Left renal pelvis (tissue), 4 donors: Measurements from ENCODE around the gene YWHAH. TPM values are rescaled to one million over a fixed set of nuclear protein-coding genes. Genes with fewer than 3 reads are reported as not detected.

Experiments
- DNase-seq, 4 donors: peaks; one replicate each; pipeline ENCODE4 v3.0.0-alpha.2; 2013; ENCODE audit warnings: low read depth in 4 of 4, low spot score in 3 of 4
- polyA plus RNA-seq, 4 donors: library from polyadenylated mRNA; unstranded; fragments of 120-200 nt; gene quantifications; one replicate each; pipeline ENCODE4 v1.2.1, GENCODE V29; 2013; ENCODE audit not compliant: insufficient read length in 4 of 4

YWHAH gene
- polyA plus RNA-seq, 4 donors: 109 to 155 (median 133) TPM

DNA sequence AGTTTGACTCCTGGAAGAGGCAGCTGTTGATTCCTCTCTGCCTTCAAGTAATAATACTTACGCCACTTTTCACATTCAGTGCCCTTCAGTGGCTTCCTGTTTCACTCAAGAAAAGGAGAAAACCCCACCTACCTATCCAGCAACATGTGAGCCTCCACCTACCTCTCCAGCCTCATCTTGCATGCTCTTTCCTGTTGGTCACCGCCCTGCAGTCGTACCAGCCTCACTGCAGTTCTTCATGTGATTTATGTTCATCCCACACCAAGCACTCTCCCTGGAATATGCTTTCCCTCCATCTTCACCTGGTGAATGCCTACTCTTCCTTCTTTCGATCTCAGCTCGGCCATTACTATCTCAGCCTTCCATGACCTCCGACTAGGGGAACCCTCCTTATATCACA, 21.8 kb upstream of the YWHAH start:
- no peak for DNase-seq

GRCh38 chr22:31923136-31923535, 21.2 kb upstream of the YWHAH start:
- no peak for DNase-seq

DNA sequence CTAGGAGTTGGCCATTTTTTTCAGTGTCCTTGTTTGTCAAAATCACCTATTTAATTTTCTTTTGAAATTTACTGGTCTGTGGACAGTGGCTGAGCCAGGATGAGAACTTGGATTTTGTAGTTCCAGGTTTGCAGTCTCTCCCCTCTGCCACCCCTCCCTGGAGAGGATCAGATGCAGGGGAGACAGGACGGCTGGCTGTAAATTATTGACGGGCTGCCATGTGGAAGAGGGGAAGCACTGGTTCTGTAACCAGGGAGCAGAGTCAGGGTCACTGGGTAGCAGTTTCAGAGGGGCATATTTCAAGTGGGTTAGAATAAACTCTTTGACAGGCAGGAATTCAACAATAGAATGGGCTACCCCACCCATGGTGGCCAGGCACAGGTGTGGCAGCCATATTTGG, 20.6 kb upstream of the YWHAH start:
- DNase-seq: no peak

DNA sequence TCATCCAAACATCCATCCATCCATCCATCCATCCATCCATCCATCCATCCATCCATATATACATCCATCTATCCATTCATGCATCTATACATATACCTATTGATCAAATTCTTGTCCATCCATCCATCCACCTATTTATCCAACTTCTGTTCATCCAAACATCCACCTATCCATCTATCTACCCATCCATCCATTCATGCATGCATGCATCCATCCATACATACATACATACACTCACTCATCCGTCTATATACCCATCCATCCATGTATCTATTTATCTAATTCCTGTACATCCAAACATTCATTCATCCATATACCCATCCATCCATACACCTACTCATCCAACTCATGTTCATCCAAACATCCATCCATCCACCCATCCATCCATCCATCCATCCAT, 19.3 kb upstream of the YWHAH start:
- DNase-seq: no peak

GRCh38 chr22:31926024-31926423, 18.3 kb upstream of the YWHAH start:
- DNase-seq: no peak

DNA sequence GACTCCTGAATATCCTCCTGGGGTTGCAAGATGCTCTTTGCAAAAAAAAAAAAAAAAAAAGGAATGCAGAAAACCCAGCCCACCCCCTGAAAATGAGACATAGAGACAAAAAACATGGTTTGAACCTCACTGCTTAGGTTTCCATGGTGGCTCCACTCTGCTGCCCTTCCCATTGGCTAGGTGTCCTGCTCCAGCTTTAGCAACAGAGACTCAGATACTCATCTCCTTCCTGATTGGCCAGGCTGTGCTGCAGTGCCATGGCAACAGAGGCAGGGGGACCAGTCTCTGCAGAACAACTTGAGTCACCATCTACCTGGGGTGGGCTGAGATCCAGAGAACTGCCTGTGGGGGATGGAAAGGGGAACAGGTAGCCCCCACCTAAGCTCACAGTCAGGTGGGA, 17.4 kb upstream of the YWHAH start:
- no peak for DNase-seq

DNA sequence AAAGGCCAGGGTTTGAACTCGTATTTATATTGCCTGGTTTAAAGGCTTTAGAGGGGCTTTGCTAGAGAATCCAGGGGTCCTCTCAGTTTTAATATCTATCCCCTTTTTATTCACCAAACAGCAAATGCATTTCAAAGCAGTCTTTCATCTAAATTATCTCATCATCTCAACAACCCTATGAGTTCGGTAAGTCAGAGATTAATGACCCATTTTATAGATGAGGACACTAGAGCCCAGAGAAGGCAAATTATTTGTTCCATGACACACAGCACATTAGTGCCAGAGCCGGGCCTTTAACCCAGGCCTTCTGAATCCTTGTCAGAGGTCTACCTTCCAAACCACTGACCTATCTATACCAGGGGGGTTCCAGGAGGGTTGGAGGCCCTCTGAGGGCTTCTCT, 16.8 kb upstream of the YWHAH start:
- no peak for DNase-seq

GRCh38 chr22:31929167-31929930, 15.0 kb upstream of the YWHAH start:
- peak in 1 of 4 donors; percentile 56 for DNase-seq

GRCh38 chr22:31932863-31933262, 11.5 kb upstream of the YWHAH start:
- DNase-seq: no peak

DNA sequence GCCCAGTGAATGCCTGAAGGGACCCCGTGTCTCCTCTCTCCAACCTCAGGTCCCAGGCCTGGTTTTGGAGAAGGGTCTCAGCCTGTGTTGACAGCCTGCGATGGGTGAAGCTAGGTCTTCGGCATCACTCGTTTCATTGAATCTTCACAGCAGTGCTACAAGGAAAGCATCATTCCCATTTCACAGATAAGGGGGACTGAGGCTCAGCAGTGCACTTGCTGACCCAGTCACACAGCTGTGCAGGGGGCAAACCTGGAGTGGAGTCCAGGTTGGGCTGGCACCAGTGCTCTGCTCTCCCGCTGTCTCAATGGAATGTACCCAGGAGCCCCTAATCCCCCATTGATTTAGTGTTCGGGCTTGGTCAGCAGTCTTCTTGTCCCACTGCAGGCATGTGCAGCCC, 10.9 kb upstream of the YWHAH start:
- DNase-seq: no peak

GRCh38 chr22:31933816-31934482, 10.4 kb upstream of the YWHAH start:
- no peak for DNase-seq

- DNase-seq: no peak
These were observed 8.2 kb upstream of the YWHAH start for GRCh38 chr22:31935961-31936635.

DNA sequence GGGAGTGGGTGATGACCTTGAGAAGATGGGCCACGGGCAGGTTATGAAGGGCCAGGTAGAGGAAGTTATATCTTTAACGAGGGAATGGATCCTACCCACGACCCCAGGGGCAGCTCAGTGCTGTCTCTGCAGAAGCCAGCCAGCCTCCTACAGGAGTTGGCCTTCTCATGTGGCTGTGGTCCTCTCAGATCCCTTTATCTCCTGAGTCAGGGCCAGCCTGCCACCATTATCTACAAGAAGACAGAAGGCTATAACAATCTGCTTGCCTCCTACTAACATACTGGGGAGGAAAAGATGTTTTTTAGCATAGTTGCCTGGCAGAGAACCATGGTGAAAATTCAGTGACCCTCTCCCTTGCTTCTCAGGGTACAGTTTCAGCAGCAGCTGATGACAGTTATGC, 7.0 kb upstream of the YWHAH start:
- DNase-seq: no peak

- no peak for DNase-seq
These were observed 6.0 kb upstream of the YWHAH start for GRCh38 chr22:31938296-31938695.

DNA sequence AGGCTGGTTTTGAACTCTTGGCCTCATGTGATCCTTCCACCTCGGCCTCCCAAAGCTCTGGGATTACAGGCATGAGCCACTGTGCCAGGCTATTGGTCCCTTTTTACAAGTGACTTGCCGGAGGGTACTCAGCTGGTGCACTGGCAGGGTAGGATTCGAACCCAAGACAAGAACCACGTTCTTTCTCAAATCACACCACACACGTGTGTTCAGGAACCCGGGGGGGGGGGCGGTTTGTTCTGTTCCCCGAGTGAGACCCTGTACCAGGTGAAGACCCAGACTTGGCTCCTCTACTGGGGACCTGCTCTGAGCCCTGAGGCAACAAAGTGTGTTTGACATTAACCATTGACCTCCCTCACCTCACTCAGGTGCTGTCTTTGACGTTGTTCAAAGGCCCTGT, 3.8 kb upstream of the YWHAH start:
- no peak for DNase-seq

DNA sequence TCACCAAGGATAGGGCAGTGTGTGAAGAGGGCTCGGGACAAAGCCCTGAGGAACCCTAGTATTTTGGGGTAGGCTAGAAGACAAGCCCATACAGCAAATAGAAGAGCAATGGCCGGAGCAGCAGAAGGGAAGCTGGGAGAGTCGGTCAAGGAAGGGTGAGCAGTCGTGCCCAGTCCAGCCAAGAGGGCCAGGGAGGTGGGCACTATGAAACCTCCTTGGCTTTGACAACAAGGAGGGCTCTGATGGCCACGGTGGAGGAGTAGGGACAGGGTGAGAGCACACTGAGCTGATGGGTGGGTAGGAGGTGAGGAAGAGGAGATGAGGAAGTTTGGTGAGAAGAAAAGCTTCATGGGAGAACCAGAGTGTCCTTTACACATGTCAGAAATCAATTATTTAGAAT, 2.2 kb upstream of the YWHAH start:
- DNase-seq: no peak

DNA sequence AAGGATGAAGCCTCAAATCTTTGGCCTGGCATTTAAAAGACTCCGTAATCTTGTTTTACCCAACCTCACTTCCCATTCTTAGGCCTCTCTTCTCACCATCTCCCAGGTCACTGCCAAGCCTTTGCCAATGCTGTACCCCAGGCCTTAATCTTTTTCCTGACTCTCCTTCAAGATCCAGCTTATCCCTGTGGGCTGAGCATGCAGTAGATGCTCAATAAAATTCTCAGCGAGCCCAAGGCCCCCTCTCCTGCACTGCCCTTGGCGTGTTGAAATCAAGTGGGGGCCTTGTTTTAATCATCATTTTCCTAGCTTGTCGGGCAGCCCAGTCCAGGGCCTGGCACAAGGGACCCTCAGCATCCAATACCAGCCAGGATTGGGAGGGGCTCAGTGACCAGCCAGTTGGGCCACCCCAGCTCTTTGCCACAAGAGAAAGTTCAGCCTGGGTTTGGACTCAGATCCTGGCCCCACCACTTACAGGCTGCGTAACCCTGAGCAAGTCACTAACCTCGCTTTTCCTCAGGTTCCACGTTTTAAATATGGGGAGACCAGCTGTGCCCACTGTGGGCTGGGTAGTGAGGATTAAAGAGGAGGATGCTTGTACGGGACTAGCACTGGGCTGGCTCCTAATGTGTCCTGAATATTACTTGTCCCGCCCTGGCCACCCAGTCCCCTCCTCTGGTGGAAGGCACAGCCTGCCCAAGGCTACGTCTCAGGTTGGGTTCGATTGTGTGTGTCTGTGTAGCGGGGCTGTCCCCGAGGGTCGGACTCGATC, 943 bp upstream of the YWHAH start:
- no peak for DNase-seq

DNA sequence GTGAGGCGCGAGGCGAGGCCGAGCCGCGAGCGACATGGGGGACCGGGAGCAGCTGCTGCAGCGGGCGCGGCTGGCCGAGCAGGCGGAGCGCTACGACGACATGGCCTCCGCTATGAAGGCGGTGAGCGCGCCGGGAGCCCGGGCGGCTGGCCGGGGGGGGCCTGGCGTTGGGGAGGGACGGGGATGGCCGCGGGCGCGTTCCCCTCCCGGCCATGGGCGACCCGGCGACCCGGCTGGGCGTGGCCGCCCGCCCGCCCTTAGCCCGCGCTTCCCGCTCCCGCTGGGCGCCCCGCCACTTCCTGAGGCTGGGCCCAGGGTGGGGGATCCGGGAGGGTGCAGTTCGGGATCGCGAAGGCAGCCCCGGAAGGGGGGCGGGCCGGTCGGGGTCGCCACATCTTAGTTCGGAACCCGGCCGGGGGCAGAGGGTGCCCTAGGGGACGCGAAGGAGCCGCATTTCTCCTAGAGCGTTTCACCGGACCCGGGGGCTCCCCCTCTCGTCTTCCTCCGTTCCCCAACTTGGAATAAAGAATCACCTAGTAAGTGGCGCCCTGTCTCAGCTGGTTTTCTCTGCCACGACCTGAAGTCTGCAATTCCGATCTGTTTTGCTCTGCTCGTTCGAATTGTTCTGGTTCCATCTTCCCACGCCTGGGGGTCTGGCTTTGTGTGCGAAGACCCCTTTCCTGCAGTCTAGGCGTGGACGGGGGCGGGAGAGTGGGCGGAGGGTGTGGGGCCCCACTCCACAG, 536 bp downstream of the YWHAH start:
- no peak for DNase-seq

- DNase-seq: no peak
These were observed 1.1 kb downstream of the YWHAH start for GRCh38 chr22:31945443-31945855.

- no peak for DNase-seq
These were observed 1.8 kb downstream of the YWHAH start for GRCh38 chr22:31945971-31946680.
